ENCODE measurements around the gene PRR16. TPM values are rescaled to one million over a fixed set of nuclear protein-coding genes. Genes with fewer than 3 reads are reported as not detected.

Gene PRR16
- total RNA-seq, 1 donor from 2014 or later, result 0.29 TPM

- ChIA-PET POLR2A (no interaction called here), CTCF (no interaction called here)
- intact Hi-C loops (cut with micrococcal nuclease), result no loop called here
- H3K27ac Mint-ChIP-seq, result no peak overlapping the region
- no peaks in the 10 kb centered on the region for H3K27me3 Mint-ChIP-seq
- H3K4me3 Mint-ChIP-seq, result no peak overlapping the region
- H3K4me1 Mint-ChIP-seq, result no peaks in the 10 kb centered on the region
- H3K36me3 Mint-ChIP-seq (ENCODE audit: low read depth), result no peaks in the 10 kb centered on the region
- no peak for ATAC-seq (ENCODE audit: low read depth)
- H3K9me3 Mint-ChIP-seq, result no peaks in the 10 kb centered on the region
- no peak for TF ChIP-seq CTCF (IDR thresholded peaks at IDR 0.05)
- no peak for DNase-seq
Measured at GRCh38 chr5:120567921-120568320, 103.8 kb downstream of the PRR16 start.

GRCh38 chr5:120568711-120569110, 104.6 kb downstream of the PRR16 start:
- no peaks in the 10 kb centered on the region for H3K4me1 Mint-ChIP-seq
- no peak overlapping the region for H3K27ac Mint-ChIP-seq
- TF ChIP-seq CTCF (IDR thresholded peaks at IDR 0.05), result no peak
- H3K9me3 Mint-ChIP-seq, result no peaks in the 10 kb centered on the region
- ATAC-seq (ENCODE audit: low read depth), result no peak
- intact Hi-C loops (cut with micrococcal nuclease), result no loop called here
- CTCF ChIA-PET, result no interaction called here
- H3K36me3 Mint-ChIP-seq (ENCODE audit: low read depth), result no peaks in the 10 kb centered on the region
- H3K27me3 Mint-ChIP-seq, result no peaks in the 10 kb centered on the region
- POLR2A ChIA-PET, result no interaction called here
- DNase-seq, result no peak
- no peak overlapping the region for H3K4me3 Mint-ChIP-seq

GRCh38 chr5:120576588-120576987, 112.5 kb downstream of the PRR16 start:
- no peaks in the 10 kb centered on the region for H3K27me3 Mint-ChIP-seq
- ATAC-seq (ENCODE audit: low read depth) (no peak), DNase-seq (no peak)
- H3K27ac Mint-ChIP-seq, result no peak overlapping the region
- POLR2A ChIA-PET, result no interaction called here
- H3K4me1 Mint-ChIP-seq, result no peaks in the 10 kb centered on the region
- CTCF ChIA-PET, result no interaction called here
- no peaks in the 10 kb centered on the region for H3K36me3 Mint-ChIP-seq (ENCODE audit: low read depth)
- H3K4me3 Mint-ChIP-seq, result no peak overlapping the region
- H3K9me3 Mint-ChIP-seq, result peaks cover 6% of the 10 kb centered on the region
- no peak for TF ChIP-seq CTCF (IDR thresholded peaks at IDR 0.05)
- intact Hi-C loops (cut with micrococcal nuclease), result no loop called here

GRCh38 chr5:120582635-120583034, 118.5 kb downstream of the PRR16 start:
- Mint-ChIP-seq H3K27me3 (no peaks in the 10 kb centered on the region), H3K9me3 (peaks cover 6% of the 10 kb centered on the region), H3K4me3 (no peak overlapping the region), H3K4me1 (no peaks in the 10 kb centered on the region), H3K36me3 (ENCODE audit: low read depth) (no peaks in the 10 kb centered on the region), H3K27ac (no peak overlapping the region)
- ChIA-PET CTCF (no interaction called here), POLR2A (no interaction called here)
- no peak for ATAC-seq (ENCODE audit: low read depth)
- DNase-seq, result no peak
- intact Hi-C loops (cut with micrococcal nuclease), result no loop called here
- no peak for TF ChIP-seq CTCF (IDR thresholded peaks at IDR 0.05)

GRCh38 chr5:120586646-120587045, 122.5 kb downstream of the PRR16 start:
- ChIA-PET POLR2A (no interaction called here), CTCF (no interaction called here)
- intact Hi-C loops (cut with micrococcal nuclease), result no loop called here
- Mint-ChIP-seq H3K27ac (no peak overlapping the region), H3K4me1 (no peaks in the 10 kb centered on the region), H3K9me3 (peaks cover 3% of the 10 kb centered on the region), H3K4me3 (no peak overlapping the region), H3K27me3 (no peaks in the 10 kb centered on the region), H3K36me3 (ENCODE audit: low read depth) (no peaks in the 10 kb centered on the region)
- DNase-seq (no peak), ATAC-seq (ENCODE audit: low read depth) (no peak)
- no peak for TF ChIP-seq CTCF (IDR thresholded peaks at IDR 0.05)
